Tibial nerve (tissue), 4 donors: ENCODE measurements around the gene ZNF814.

Experiments
- EP300 ChIP-seq, 2 donors: sonication (generic); formaldehyde crosslinking; IDR thresholded peaks; one replicate each; pipeline ENCODE4 v1.6.1; 2017; ENCODE audit warnings: antibody characterized with exemption in 2 of 2, mild to moderate bottlenecking in 1 of 2
- POLR2A ChIP-seq, 2 donors: fragments of 450-650 bp; IDR thresholded peaks; one replicate each; pipeline ENCODE4 v1.6.1; 2017; ENCODE audit warnings: antibody characterized with exemption in 2 of 2, mild to moderate bottlenecking in 2 of 2, moderate library complexity in 2 of 2
- TF ChIP-seq, protein P1 (sequence below), 5 experiments: fragments of 200-600 bp in 3 of 5; fragments of 450-650 bp in 2 of 5; sonication (generic) in 3 of 5; IDR thresholded peaks; one replicate each; pipeline ENCODE4 v1.5.1; 2016 to 2019; ENCODE audit warnings: antibody characterized with exemption in 5 of 5, mild to moderate bottlenecking in 3 of 5, moderate library complexity in 2 of 5

- TF ChIP-seq, protein P1, sequence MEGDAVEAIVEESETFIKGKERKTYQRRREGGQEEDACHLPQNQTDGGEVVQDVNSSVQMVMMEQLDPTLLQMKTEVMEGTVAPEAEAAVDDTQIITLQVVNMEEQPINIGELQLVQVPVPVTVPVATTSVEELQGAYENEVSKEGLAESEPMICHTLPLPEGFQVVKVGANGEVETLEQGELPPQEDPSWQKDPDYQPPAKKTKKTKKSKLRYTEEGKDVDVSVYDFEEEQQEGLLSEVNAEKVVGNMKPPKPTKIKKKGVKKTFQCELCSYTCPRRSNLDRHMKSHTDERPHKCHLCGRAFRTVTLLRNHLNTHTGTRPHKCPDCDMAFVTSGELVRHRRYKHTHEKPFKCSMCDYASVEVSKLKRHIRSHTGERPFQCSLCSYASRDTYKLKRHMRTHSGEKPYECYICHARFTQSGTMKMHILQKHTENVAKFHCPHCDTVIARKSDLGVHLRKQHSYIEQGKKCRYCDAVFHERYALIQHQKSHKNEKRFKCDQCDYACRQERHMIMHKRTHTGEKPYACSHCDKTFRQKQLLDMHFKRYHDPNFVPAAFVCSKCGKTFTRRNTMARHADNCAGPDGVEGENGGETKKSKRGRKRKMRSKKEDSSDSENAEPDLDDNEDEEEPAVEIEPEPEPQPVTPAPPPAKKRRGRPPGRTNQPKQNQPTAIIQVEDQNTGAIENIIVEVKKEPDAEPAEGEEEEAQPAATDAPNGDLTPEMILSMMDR (IDR thresholded peaks at IDR 0.05) = no peak
- TF ChIP-seq POLR2A (IDR thresholded peaks at IDR 0.05) = no peak
- TF ChIP-seq EP300 (IDR thresholded peaks at IDR 0.05) = no peak
Measured at GRCh38 chr19:57886046-57886445, 2.8 kb downstream of the ZNF814 start.
